CD4-positive, alpha-beta memory T cell (primary cell): ENCODE measurements around the gene CD81. TPM values are rescaled to one million over a fixed set of nuclear protein-coding genes. Genes with fewer than 3 reads are reported as not detected.

Source experiments
- CTCF ChIA-PET: fragments of 350-600 bp; sonication (Branson Sonifier 250); formaldehyde crosslinking; loops from one replicate; lab custom pipeline; 2021; ENCODE audit warnings: inconsistent platforms; ENCODE audit not compliant: partially characterized antibody; lab: Charles Lee
- POLR2A ChIA-PET: fragments of 350-600 bp; sonication (Branson Sonifier 250); formaldehyde crosslinking; loops from one replicate; lab custom pipeline; 2021; ENCODE audit not compliant: partially characterized antibody; lab: Charles Lee
- DNase-seq, 5 donors: peaks; one replicate each; pipeline versions ENCODE4 v3.0.0 to v3.0.0-alpha.2; 2020 to 2022; ENCODE audit warnings: mixed read lengths in 1 of 5
- H3K27ac ChIP-seq: one replicate; pipeline ENCODE4 v1.7.0; 2013; ENCODE audit warnings: low read depth, low read length
- H3K27me3 ChIP-seq: 2 replicates; pipeline ENCODE4 v1.7.0; 2013; ENCODE audit warnings: mild to moderate bottlenecking, low read length, moderate library complexity; ENCODE audit not compliant: insufficient read depth
- H3K36me3 ChIP-seq: 2 replicates; pipeline ENCODE4 v1.7.0; 2013; ENCODE audit warnings: mild to moderate bottlenecking, low read length, moderate library complexity; ENCODE audit not compliant: insufficient read depth
- H3K4me1 ChIP-seq: 2 replicates; pipeline ENCODE4 v1.7.0; 2013; ENCODE audit warnings: mild to moderate bottlenecking, low read length, moderate library complexity; ENCODE audit not compliant: insufficient read depth
- H3K4me3 ChIP-seq, 2 donors: one replicate each; pipeline ENCODE4 v1.7.0; 2013; ENCODE audit warnings: low read length in 2 of 2, mild to moderate bottlenecking in 1 of 2
- H3K9me3 ChIP-seq, 2 donors: one replicate each; pipeline ENCODE4 v1.7.0; 2013; ENCODE audit warnings: low read length in 2 of 2, control low read depth in 1 of 2; ENCODE audit not compliant: control insufficient read depth in 1 of 2
- H3K27ac Mint-ChIP-seq, 7 donors: one replicate each; pipeline ENCODE4 v1.8.0; 2020 to 2021; ENCODE audit warnings: mixed read lengths in 7 of 7, mild to moderate bottlenecking in 6 of 7, inconsistent platforms in 3 of 7, moderate library complexity in 3 of 7
- H3K27me3 Mint-ChIP-seq, 2 donors: one replicate each; pipeline ENCODE4 v1.8.0; 2020 to 2021; ENCODE audit warnings: mixed read lengths in 2 of 2
- H3K36me3 Mint-ChIP-seq, 2 donors: one replicate each; pipeline ENCODE4 v1.8.0; 2020 to 2021; ENCODE audit warnings: mixed read lengths in 2 of 2, inconsistent platforms in 1 of 2, mild to moderate bottlenecking in 1 of 2
- H3K4me1 Mint-ChIP-seq, 4 donors: one replicate each; pipeline ENCODE4 v1.8.0; 2020 to 2021; ENCODE audit warnings: mixed read lengths in 4 of 4, mild to moderate bottlenecking in 1 of 4
- H3K4me3 Mint-ChIP-seq, 8 donors: one replicate each; pipeline ENCODE4 v1.8.0; 2020 to 2021; ENCODE audit warnings: mixed read lengths in 8 of 8, mild to moderate bottlenecking in 7 of 8, moderate library complexity in 6 of 8, inconsistent platforms in 3 of 8
- H3K9me3 Mint-ChIP-seq, 8 donors: one replicate each; pipeline ENCODE4 v1.8.0; 2020 to 2021; ENCODE audit warnings: mixed read lengths in 8 of 8, mild to moderate bottlenecking in 5 of 8, inconsistent platforms in 3 of 8, moderate library complexity in 1 of 8
- intact Hi-C: fragments of 100-400 bp; cut with micrococcal nuclease; formaldehyde crosslinking; loops from one replicate; pipeline ENCODE4 v1.15.1; 2023
- polyA plus RNA-seq, 2 donors: library from polyadenylated mRNA; unstranded; fragments of 300-500 nt; fragmentation: Illumina TruSeq; gene quantifications; one replicate each; pipeline ENCODE4 v1.2.3, GENCODE V29; 2021
- total RNA-seq, 2 experiments: library from RNA; stranded (reverse); gene quantifications; one replicate each; pipeline ENCODE4 v1.2.3, GENCODE V29; 2021

Gene CD81
- total and polyA plus RNA-seq, 4 experiments from 2014 or later: 15.2 to 118 (median 83.4) TPM

- Histone ChIP-seq H3K4me3 (no peak overlapping the region), H3K27ac (no peak overlapping the region), H3K36me3 (no peaks in the 10 kb centered on the region), H3K27me3 (no peaks in the 10 kb centered on the region), H3K9me3 (no peaks in the 10 kb centered on the region), H3K4me1 (peaks cover 77% of the 10 kb centered on the region)
- Mint-ChIP-seq H3K27ac (peak overlapping the region; percentile 43 to 85 (median 77)), H3K4me3 (peak overlapping the region in 7 of 8 donors; percentile 11 to 76 (median 46)), H3K36me3 (peaks cover 6 to 13% of the 10 kb centered on the region in 2 donors), H3K27me3 (no peaks in the 10 kb centered on the region), H3K4me1 (peaks cover 26 to 90% (median 59%) of the 10 kb centered on the region in 4 donors), H3K9me3 (peaks cover 0 to 2% (median 0%) of the 10 kb centered on the region in 8 donors)
- ChIA-PET POLR2A (interaction anchor here (2.7 to 3.3 kb wide), 2 partner anchors 9 to 83 kb away, joined by 16 to 50 read pairs; partner anchors contain the start of genes C11orf21, CD81 and TSPAN32), CTCF (interaction anchor here (2.4 kb wide), 1 partner anchor 8 kb away, joined by 9 read pairs; no protein-coding TSS in a partner anchor)
- intact Hi-C loops: no loop called here
- peak in 1 of 5 donors; percentile 33 for DNase-seq
Measured at GRCh38 chr11:2385156-2386151, 8.3 kb downstream of the CD81 start.

GRCh38 chr11:2386591-2386990 lies 9.5 kb downstream of the CD81 start:
- Histone ChIP-seq H3K27me3 (no peaks in the 10 kb centered on the region), H3K9me3 (no peaks in the 10 kb centered on the region), H3K4me3 (no peak overlapping the region), H3K36me3 (no peaks in the 10 kb centered on the region), H3K27ac (no peak overlapping the region), H3K4me1 (peaks cover 71% of the 10 kb centered on the region)
- Mint-ChIP-seq H3K36me3 (peaks cover 6 to 13% of the 10 kb centered on the region in 2 donors), H3K4me3 (peak overlapping the region in 3 of 8 donors; percentile 46 to 62 (median 62)), H3K27ac (peak overlapping the region in 5 of 7 donors; percentile 42 to 81 (median 70)), H3K9me3 (peaks cover 0 to 2% (median 0%) of the 10 kb centered on the region in 8 donors), H3K27me3 (no peaks in the 10 kb centered on the region), H3K4me1 (peaks cover 24 to 79% (median 53%) of the 10 kb centered on the region in 4 donors)
- DNase-seq: peak in 1 of 5 donors; percentile 12
- CTCF ChIA-PET: interaction anchor here (0.9 to 3.5 kb wide), 5 partner anchors 9 to 82 kb away, joined by 3 to 17 read pairs (median 7); partner anchors contain the start of gene TSSC4
- intact Hi-C loops: no loop called here
- POLR2A ChIA-PET: interaction anchor here (1.1 to 4.5 kb wide), 5 partner anchors 10 to 85 kb away, joined by 4 to 50 read pairs (median 16); partner anchors contain the start of genes C11orf21, CD81, TSPAN32 and TSSC4

- Mint-ChIP-seq H3K4me3 (peak overlapping the region in 6 of 8 donors; percentile 13 to 62 (median 44)), H3K27me3 (no peaks in the 10 kb centered on the region), H3K36me3 (peaks cover 6 to 13% of the 10 kb centered on the region in 2 donors), H3K27ac (peak overlapping the region; percentile 53 to 81 (median 72)), H3K4me1 (peaks cover 24 to 72% (median 52%) of the 10 kb centered on the region in 4 donors), H3K9me3 (peaks cover 0 to 2% (median 0%) of the 10 kb centered on the region in 8 donors)
- CTCF ChIA-PET: interaction anchor here (0.5 to 3.5 kb wide), 7 partner anchors 9 to 83 kb away, joined by 3 to 17 read pairs (median 4); partner anchors contain the start of gene TSSC4
- Histone ChIP-seq H3K36me3 (no peaks in the 10 kb centered on the region), H3K4me3 (no peak overlapping the region), H3K27ac (peak overlapping the region; percentile 29), H3K9me3 (no peaks in the 10 kb centered on the region), H3K4me1 (peaks cover 71% of the 10 kb centered on the region), H3K27me3 (no peaks in the 10 kb centered on the region)
- intact Hi-C loops: no loop called here
- peak in 4 of 5 donors; percentile 29 to 55 (median 31) for DNase-seq
- POLR2A ChIA-PET: interaction anchor here (1.1 to 4.5 kb wide), 6 partner anchors 10 to 85 kb away, joined by 3 to 50 read pairs (median 12); partner anchors contain the start of genes C11orf21, CD81, TSPAN32 and TSSC4
Measured at GRCh38 chr11:2387266-2387987, 10.3 kb downstream of the CD81 start.

- Histone ChIP-seq H3K27ac (peak overlapping the region; percentile 18), H3K36me3 (no peaks in the 10 kb centered on the region), H3K4me3 (no peak overlapping the region), H3K27me3 (no peaks in the 10 kb centered on the region), H3K9me3 (no peaks in the 10 kb centered on the region), H3K4me1 (peaks cover 58% of the 10 kb centered on the region)
- Mint-ChIP-seq H3K9me3 (peaks cover 0 to 2% (median 0%) of the 10 kb centered on the region in 8 donors), H3K27ac (peak overlapping the region; percentile 36 to 89 (median 73)), H3K27me3 (no peaks in the 10 kb centered on the region), H3K4me1 (peaks cover 21 to 62% (median 44%) of the 10 kb centered on the region in 4 donors), H3K4me3 (peak overlapping the region in 2 of 8 donors; percentile 17 to 58), H3K36me3 (peaks cover 6 to 13% of the 10 kb centered on the region in 2 donors)
- POLR2A ChIA-PET: interaction anchor here (2.7 to 4.5 kb wide), 3 partner anchors 12 to 87 kb away, joined by 16 to 50 read pairs (median 23); partner anchors contain the start of genes C11orf21, CD81, TSPAN32 and TSSC4
- CTCF ChIA-PET: interaction anchor here (0.8 to 3.5 kb wide), 4 partner anchors 11 to 84 kb away, joined by 3 to 17 read pairs (median 8); partner anchors contain the start of gene TSSC4
- intact Hi-C loops: no loop called here
- peak in 1 of 5 donors; percentile 23 for DNase-seq
Measured at GRCh38 chr11:2388431-2389376, 11.6 kb downstream of the CD81 start.

- intact Hi-C loops: no loop called here
- DNase-seq: peak in 1 of 5 donors; percentile 34
- H3K27ac Mint-ChIP-seq: peak overlapping the region; percentile 36 to 89 (median 78)
- peaks cover 0 to 2% (median 0%) of the 10 kb centered on the region in 8 donors for H3K9me3 Mint-ChIP-seq
- ChIA-PET CTCF (interaction anchor here (3.5 kb wide), 1 partner anchor 85 kb away, joined by 17 read pairs; no protein-coding TSS in a partner anchor), POLR2A (interaction anchor here (4.5 kb wide), 1 partner anchor 11 kb away, joined by 23 read pairs; the partner anchor contains the start of gene TSSC4)
- Histone ChIP-seq H3K27me3 (no peaks in the 10 kb centered on the region), H3K4me1 (peaks cover 54% of the 10 kb centered on the region), H3K4me3 (no peak overlapping the region), H3K27ac (no peak overlapping the region), H3K9me3 (no peaks in the 10 kb centered on the region), H3K36me3 (no peaks in the 10 kb centered on the region)
- no peaks in the 10 kb centered on the region for H3K27me3 Mint-ChIP-seq
- peak overlapping the region in 4 of 8 donors; percentile 20 to 75 (median 62) for H3K4me3 Mint-ChIP-seq
- peaks cover 19 to 55% (median 39%) of the 10 kb centered on the region in 4 donors for H3K4me1 Mint-ChIP-seq
- H3K36me3 Mint-ChIP-seq: peaks cover 6 to 13% of the 10 kb centered on the region in 2 donors
Measured at GRCh38 chr11:2389377-2390026, 12.4 kb downstream of the CD81 start.
